T-helper 2 cell treated with Interferon-gamma antibody and Interleukin-4, amounts not matched to agents 100 ng/mL and 5 ng/mL, for 36 hours (primary cell): Measurements from ENCODE around the gene MT1B. TPM values are rescaled to one million over a fixed set of nuclear protein-coding genes. Genes with fewer than 3 reads are reported as not detected.

ENCODE experiments used
- total RNA-seq: library from RNA; stranded (reverse); gene quantifications from 2 replicates; pipeline ENCODE4 v1.2.3, GENCODE V29; 2022

Gene MT1B
- total RNA-seq, 1 donor from 2014 or later: not detected

Other genes starting within 250 kb of the MT1B start
- gene AMFR, start 226.3 kb upstream of the MT1B start, total RNA-seq: 57.1 and 60.6 TPM in 2 replicates
- gene NUDT21, start 200.6 kb upstream of the MT1B start, total RNA-seq: 224 and 230 TPM in 2 replicates
- gene OGFOD1, start 200.3 kb upstream of the MT1B start, total RNA-seq: 50.6 TPM in 2 replicates
- gene BBS2, start 131.9 kb upstream of the MT1B start, total RNA-seq: 12.5 and 15.8 TPM in 2 replicates
- not detected in 2 replicates for gene MT4, start 86.8 kb upstream of the MT1B start, total RNA-seq
- gene MT3, start 62.4 kb upstream of the MT1B start, total RNA-seq: 3.4 and 4.9 TPM in 2 replicates
- 282 and 285 TPM in 2 replicates for gene MT2A, start 43.3 kb upstream of the MT1B start, total RNA-seq
- 169 and 187 TPM in 2 replicates for gene MT1E, start 26.1 kb upstream of the MT1B start, total RNA-seq
- 0.45 TPM in 1 of 2 replicates, not detected in the other for gene MT1M, start 19.2 kb upstream of the MT1B start, total RNA-seq
- 0.57 and 0.82 TPM in 2 replicates for gene MT1A, start 13.2 kb upstream of the MT1B start, total RNA-seq
- gene MT1F, start 6.1 kb downstream of the MT1B start, total RNA-seq: 18.5 and 24.1 TPM in 2 replicates
- 27.6 and 30.1 TPM in 2 replicates for gene MT1G, start 16.2 kb downstream of the MT1B start, total RNA-seq
- gene MT1H, start 17.9 kb downstream of the MT1B start, total RNA-seq: 1.7 and 4.8 TPM in 2 replicates
- 61.4 and 64.6 TPM in 2 replicates for gene MT1X, start 30.6 kb downstream of the MT1B start, total RNA-seq
- 97.2 and 101 TPM in 2 replicates for gene NUP93, start 78.2 kb downstream of the MT1B start, total RNA-seq
- gene SLC12A3, start 213.3 kb downstream of the MT1B start, total RNA-seq: not detected in 2 replicates